NCI-H69 (cell line): ENCODE results near the gene SLC5A4.
"Not testable (repeated sequence)": the region's sequence is repeated elsewhere in the genome, so short reads cannot be mapped to it uniquely, and the experiment has no call there.

ENCODE experiments used
- DNase-seq: peaks from one replicate; lab custom pipeline; 2025; lab: John Stamatoyannopoulos, UW

The SLC5A4 gene

DNA sequence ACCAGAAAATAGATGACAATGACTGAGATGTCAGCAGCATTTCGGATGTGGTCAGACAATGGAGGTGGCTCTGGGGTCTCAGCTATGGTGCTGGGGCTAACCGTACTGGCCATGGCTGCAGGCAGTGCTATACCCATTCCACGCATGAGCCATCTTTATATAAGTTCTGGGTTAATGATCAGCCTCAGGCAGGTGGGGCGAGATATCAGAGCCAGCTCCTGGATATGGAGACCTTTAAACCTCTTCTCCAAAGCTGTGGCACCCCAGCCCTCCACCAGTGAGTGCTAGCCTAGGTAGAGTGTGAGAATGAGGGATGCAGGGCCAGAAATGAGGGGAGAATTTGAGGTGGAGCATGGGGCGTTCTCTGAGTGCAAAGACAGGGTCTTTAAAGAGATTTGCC is at the start of gene SLC5A4:
Gene SLC5A4 (minus strand): TSS at position 131 of the 400 bp plus-strand sequence. CDS start 18 bp downstream, at position 113.
- no peak for DNase-seq

DNA sequence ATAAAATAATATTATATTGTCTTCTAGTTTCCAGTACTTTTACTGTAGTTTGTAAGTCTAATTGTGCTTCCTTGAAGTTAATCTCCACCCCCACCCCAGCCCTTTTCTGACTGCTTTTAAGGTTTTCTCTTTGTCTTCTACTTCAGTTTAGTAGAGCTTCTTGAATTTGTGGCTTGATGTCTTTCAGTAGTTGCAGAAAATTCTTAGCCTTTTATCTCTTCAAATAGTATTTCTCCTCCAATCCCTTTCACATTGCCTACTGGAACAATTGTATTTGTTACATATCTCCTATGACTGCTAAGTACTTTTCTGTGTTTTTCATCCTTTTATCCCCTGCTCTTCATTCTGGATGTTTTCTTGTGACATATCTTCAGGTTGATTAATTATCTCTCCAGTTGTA is 38.8 kb upstream of the SLC5A4 start:
- DNase-seq: not testable (repeated sequence)

DNA sequence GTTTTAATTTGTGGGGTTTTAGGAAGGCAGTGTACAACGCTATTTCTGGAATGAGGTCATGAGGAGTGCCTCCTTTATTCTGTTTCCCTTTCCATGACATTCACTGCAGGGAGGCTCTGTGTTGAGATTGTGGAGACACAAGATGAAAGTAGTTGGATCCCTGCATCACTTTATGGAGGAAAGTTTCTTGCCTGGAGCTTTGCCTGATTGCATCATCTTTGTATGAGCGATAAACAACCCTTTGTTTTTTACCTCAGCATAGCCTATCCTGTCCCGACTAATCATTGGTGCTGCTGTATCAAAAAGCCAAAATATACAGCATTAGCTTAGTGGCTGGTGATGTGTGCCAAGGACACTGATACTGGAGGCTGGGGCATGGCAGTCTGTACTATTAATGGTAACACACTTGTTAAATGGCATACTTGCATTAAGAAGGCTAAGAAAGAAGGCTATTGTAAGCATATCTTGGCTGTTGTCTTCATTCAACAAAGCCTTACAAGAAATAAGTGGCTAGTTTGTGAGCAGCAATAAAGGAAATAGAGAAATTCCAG is 31.2 kb upstream of the SLC5A4 start:
- no peak for DNase-seq

DNA sequence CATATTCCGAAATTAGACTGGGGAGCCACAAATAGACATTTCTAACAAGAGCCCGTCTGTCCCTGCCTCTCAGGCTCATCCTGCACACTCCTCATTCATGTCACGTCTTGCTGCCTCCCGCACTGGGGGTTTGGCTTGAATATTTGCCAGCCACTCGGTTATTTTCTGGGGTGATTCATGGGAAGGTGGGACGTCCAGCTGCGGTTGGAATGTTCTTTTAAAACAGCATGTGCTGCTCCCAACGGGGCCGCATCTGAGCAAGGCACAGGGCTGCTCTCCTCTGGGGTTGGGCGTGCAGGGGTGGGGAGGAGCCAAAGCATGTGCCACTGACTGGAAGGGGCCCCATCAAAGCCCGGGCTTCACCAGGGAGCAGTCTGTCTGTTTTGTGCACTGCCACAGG is 25.9 kb upstream of the SLC5A4 start:
- peak; percentile 23 for DNase-seq

DNA sequence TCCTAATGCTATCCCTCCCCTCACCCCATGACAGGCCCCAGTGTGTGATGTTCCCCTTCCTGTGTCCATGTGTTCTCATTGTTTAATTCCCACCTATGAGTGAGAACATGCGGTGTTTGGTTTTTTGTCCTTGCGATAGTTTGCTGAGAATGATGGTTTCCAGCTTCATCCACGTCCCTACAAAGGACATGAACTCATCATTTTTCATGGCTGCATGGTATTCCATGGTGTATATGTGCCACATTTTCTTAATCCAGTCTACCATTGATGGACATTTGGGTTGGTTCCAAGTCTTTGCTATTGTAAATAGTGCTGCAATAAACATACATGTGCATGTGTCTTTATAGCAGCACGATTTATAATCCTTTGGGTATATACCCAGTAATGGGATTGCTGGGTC is 20.2 kb upstream of the SLC5A4 start:
- DNase-seq: not testable (repeated sequence)

DNA sequence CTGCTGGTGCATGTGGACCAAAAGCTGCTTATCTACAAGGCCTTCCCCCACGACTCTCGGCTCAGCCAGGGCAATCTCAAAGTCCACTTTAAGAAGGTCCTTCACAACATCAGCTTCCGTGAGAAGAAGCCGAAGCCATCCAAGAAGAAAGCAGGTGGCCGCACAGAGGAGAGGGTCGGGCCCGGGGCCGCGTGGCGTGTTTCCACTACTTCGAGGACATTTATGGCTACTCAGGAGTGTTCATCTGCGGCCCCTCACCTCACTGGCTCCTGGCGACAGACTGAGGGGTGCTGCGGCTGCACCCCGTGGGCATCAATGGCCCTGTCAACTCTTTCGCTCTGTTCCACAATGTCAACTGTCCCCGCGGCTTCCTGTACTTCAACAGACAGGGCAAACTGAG is 16.2 kb upstream of the SLC5A4 start:
- no peak for DNase-seq

DNA sequence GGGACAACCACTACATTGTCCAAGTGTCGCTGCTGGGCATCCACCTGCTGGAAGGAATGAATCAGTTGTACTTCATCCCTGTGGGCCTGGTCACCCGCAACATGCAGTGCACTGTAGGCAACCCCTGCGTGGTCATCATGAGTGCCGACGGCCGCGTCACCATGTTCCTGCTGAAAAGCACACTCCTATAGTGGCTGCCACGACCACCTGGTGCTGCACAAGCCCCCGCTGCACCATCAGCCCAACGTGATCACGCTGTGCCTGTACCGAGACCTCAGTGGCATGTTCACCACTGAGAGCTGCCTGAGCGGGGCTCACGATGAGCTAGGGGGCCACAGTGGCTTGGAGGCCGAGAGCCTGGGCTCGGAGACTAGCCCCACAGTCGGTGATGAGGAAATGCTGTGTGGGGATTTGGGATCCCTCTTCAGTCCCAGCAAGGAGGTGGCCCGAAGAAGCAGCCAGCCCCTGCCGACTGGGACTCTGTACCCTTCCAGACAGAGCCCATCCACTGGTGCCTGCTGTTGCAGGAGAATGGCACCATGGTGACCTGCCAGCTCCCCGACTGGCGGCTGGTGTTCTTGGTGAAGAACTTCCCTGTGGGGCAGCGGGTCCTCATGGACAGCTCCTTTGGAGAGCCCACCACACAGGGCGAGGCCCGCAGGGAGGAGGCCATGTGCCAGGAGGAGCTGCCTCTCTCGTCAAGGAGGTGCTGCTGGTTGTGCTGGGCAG is 15.7 kb upstream of the SLC5A4 start:
- DNase-seq: no peak

DNA sequence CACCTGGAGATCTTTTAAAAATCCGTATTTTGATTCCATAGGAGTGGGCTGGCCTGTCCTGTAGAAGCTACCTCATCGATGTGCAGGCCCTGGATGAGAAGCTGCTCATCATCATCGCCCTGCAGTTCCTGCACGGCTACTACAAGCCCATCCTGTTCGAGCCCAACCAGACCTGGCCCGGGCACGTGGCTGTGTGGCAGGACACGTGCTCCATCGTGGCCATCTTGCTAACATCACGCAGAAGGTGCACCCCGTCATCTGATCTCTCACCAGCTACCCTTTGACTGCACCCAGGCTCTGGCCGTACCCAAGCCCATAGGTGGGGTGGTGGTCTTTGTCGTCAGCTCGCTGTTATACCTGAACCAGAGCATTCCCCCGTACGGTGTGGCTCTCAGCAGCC is 14.2 kb upstream of the SLC5A4 start:
- DNase-seq: no peak

DNA sequence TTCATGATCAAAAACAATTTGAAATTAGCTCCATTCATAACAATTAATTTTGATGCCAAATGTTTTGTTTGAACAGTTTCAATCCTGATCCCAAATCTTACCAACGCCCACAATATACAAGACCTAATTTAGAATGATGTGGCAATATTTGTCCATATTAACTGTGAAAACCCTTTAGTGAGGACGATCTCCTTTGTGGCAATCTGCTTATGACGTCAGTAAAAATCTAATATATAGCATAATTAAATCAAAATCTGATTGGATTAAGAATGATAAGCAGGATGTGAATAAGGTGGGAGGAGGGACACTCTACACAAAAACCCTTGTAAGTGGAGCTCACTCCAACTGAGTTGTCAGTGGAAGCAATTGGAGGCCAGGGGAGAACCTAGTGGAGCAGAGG is 11.9 kb upstream of the SLC5A4 start:
- no peak for DNase-seq

DNA sequence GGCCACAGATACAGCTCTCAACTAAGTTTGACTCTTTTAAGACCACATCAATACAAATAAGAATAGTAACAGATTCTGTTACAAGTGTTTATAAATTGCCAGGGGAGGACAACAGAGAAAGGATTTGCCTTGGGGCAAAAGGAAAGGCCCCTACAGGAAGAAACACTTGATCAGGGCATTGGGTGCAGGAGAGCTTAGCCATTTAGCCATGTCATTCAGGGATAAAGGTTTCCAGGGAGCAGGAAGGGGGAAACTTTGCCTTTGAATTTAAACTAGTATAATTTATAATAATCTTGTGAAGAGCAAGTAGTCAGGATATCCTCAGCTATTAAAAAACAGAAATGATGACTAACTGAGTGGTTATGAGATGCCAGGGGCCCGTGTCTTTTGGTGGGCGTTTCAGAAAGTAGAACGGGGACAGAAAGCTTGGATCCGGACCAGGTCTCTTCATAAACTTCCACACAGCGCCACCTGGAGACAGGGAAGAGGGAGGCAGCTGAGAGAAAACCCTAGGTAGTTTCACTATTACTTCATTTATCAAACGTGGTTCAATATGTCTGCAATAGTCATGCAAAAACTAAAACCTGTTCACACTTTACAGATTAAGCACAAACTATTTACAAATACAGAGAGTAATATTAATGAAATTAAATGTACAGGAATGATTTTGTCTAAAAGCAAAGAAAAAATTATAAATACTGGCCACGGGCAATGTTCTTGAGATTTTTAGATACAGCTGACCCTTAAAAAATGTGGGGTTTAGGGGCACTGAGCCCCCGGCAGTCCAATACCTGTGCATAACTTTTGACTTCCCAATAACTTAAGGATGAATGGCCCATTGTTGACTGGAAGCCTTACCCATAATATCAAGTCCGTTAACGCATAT is 11.0 kb upstream of the SLC5A4 start:
- peak; percentile 81 for DNase-seq

DNA sequence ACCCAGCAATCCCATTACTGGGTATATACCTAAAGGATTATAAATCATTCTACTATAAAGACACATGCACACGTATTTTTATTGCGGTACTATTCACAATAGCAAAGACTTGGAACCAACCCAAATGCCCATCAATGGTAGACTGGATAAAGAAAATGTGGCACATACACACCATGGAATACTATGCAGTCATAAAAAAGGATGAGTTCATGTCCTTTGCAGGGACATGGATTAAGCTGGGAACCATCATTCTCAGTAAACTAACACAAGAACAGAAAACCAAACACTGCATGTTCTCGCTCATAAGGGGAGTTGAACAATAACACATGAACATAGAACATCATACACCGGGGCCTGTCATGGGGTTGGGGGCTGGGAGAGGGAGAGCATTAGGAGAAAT is 8.5 kb upstream of the SLC5A4 start:
- DNase-seq: not testable (repeated sequence)

DNA sequence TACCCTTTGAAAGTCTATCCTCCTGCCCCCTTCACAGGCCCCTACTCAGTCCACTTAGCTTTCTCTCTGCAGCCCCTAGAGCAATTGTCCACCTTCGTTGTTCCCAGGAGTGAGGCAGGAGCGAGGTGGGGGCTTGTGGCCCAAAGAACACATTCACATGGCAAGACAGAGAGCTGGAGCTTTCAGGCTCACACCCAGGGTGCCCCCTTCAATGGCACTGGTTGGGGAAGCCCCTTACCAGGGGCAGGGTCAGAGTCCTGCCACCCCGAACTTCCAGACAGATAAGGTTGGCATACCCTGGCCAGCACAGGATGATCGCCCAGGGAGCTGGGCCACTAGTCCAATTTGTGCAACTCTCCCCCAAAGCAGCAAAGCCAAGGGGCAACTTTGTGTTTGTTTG is 6.2 kb upstream of the SLC5A4 start:
- DNase-seq: no peak

DNA sequence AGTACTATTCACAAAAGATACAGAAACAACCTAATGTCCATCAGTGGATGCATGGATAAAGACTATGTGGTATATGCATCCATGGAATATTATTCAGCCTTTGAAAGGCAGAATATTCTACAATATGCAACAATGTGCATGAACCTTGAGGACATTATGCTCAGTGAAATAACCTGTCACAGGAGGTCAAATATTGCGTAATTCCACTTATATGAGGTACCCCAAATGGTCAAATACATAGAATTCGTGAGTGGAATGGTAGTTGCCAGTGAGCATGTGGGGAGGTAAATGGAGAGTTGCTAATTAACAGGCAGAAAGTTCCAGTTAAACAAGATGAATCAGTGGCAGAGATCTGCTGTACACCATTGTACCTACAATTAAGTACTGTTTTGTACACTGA is 3.6 kb upstream of the SLC5A4 start:
- DNase-seq: no peak

DNA sequence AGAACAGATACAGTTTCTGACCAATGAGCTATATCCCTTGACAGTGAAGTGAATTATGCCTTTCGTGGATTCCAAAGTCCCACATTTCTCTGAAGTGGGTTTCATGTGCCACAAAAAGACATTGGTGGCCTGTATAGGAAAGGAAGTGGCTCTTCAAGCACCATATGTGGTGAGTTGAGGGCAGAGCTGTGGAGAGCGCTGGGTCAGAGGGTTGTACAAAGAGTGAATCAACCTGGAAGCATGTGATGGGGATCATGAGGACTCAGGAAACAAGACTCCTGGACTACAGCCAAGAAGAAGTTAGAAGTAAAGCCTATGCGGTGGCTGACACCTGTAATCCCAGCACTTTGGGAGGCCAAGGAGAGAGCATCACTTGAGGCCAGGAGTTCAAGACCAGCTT is 579 bp upstream of the SLC5A4 start:
- no peak for DNase-seq

DNA sequence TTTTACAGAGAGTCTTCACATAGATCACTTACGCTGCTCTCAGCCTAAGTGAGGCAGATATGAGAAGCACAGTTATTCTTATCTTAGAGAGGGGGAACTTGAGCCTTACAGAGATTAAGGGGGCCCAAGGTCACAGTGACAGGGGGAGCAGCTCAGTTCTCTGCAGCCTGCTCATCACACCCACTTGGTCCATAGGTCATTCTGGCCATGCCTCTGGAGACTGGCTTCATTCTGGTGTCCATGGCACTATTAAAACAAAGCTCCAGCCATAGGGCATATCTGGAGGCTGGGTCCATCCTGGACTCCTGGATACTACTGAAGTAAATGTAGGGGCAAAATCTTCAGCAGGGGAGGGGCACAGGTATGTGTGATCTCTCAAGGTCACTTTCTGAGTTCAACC is 5.9 kb downstream of the SLC5A4 start:
- DNase-seq: no peak

DNA sequence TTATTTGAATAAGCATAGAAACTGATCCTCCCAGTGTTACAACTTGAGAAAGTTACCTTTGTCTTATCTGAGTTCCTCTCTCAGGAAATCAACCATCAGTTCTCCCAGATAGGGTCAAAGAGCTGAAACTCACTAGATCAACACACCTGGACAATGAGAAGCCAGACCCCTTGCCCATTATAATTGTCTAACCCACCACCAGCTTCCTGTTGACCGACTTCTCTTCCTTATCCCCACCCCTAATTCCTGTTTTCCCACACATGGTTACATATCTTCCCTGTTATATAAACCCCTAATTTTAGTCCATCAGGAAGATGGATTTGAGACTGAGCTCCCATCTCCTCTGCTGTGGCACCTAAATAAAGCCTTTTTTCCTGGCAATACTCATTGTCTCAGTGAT is 6.9 kb downstream of the SLC5A4 start:
- DNase-seq: no peak

DNA sequence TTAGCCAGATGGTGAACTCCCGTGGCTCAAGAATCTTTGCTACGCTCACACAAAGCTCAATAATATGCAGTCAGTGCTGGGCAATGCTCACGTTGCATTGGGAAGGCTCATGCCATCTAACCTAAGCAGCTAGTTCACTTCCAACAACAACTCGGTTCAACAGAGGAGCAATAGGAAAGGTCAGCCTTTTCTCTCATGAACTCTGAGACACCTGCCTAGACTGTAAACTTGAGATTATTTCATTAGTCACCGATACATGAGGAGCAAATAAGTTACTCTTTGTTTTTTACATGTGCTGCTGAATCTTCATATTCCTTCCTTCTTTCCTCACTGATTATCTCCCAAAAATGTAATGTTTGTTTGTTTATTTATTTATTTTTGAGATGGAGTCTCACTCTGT is 9.0 kb downstream of the SLC5A4 start:
- DNase-seq: no peak

DNA sequence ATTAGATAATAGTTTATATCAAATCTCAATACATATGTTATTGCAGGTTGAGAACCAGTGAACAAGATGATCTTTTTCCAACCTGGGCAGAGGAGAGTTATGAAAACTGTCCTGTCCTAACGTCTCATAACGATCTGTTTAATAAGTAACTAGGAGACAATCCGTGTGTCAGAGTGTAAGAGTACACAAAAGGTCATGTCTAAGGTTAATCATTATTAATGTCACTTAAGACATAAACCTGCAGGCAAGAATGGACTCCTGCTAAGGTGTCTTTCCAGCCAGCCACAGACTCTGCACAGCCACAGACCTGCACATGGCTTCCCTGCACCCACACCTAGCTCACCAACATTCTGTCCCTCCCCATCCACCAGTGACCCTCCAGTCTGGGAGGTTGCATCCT is 10.1 kb downstream of the SLC5A4 start:
- no peak for DNase-seq

DNA sequence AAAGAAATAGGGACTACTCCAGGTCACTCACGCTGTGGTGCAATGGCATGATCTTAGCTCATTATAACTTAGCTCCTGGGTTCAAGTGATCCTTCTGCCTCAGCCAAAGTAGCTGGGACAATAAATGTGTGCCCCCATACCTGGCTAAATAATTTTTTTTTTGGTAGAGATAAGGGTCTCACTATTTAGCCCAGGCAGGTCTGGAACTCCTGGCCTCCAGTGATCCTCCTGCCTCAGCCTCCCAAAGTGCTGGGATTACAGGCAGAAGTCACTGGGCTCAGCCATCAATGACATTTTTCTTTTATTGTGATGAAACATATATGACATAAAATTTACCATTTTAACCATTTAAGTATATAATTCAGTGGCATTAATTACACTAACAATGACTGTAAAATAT is 10.6 kb downstream of the SLC5A4 start:
- no peak for DNase-seq

DNA sequence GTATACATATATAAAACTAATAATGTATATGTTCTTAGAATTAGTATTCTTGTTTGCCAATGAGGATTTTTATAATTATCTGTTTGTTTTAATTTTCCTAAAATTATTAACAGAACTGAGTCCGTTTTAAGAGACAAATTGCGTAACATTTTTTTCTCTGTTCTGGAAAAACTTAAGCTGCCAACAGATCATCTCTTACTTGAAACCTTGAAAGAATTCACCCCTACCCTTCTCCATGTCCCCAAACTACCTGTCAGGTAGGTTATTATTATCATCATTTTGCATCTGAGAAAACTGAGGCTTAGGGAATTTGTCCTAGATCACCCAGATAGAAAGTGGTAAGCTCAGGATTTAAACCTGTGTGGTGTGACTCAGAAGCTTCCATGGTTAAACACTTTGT is 14.7 kb downstream of the SLC5A4 start:
- DNase-seq: no peak

DNA sequence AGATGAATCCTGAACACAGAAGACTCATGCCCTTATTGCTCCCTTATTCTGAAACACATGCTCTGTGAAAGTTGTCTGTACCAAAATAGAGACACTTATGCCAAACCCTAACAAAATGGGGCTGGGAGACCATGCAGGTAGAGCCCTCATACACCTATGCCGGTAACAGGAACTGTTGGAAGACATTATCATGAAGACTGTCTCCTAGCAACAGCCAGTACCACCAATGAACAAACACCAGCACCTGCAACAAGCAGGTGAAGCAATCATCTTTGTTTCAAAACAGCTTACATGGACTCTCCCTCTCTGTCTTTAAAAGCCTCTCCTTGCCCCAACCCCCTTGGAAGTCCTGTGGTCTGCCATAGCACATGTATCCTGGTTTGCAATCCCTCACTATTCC is 17.2 kb downstream of the SLC5A4 start:
- peak; percentile 67 for DNase-seq

DNA sequence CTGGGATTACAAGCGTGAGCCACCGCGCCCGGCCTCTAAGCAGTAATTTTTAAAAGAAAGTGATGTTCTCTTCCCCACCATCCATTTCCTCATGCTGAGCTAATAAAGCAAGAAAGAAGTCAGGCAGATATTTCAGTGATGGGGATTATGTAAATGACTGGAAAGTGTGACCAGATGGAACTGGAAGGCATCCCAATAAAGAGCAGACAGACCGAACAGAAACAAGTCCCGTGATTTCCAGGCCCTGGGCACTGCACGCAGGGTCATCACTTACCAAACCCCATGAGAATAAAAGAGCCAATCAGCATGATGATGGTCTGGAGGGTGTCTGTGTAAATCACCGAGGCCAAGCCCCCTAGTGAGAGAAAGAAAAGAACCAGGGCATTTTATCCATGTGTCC is 18.2 kb downstream of the SLC5A4 start:
- peak; percentile 90 for DNase-seq

DNA sequence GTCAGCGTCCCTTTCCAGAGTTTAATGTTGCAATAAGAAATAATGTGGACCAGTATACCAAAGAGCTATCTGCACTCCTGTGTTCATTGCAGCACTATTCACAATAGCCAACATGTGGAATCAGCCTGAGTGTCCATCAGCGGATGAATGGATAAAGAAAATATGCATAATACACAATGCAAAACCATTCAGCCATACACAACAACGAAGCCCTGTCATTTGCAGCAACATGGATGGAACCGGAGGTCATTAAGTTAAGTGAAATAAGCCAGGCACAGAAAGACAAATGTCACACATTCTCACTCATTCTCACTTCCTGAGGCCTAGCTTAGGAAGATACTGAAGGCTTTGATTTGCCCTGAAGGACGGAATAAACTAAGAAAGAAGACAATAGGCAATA is 22.1 kb downstream of the SLC5A4 start:
- DNase-seq: no peak
